Endothelial cell of umbilical vein (primary cell): ENCODE measurements around the gene TRMO. TPM values are rescaled to one million over a fixed set of nuclear protein-coding genes. Genes with fewer than 3 reads are reported as not detected.

Experiments
- BruUV-seq: library from RNA; stranded (reverse); fragments of 400-500 nt; replicated peaks from 2 replicates; lab custom pipeline; 2021; lab: Mats Ljungman, UMichigan
- CTCF ChIA-PET: fragments of 300-600, 350-600 bp; sonication (Branson Sonifier 250); formaldehyde crosslinking; loops from one replicate; lab custom pipeline; 2021; ENCODE audit warnings: antibody characterized with exemption, inconsistent platforms; lab: Charles Lee
- POLR2A ChIA-PET: fragments of 300-600, 350-600 bp; sonication (Branson Sonifier 250); formaldehyde crosslinking; loops from one replicate; lab custom pipeline; 2021; ENCODE audit warnings: antibody characterized with exemption, inconsistent platforms; lab: Charles Lee
- DNase-seq: peaks from one replicate; pipeline ENCODE4 v3.0.0-alpha.2; 2011; ENCODE audit warnings: low read depth, low spot score
- FAIRE-seq: peaks from 2 replicates; lab custom pipeline; 2011; peaks lifted over from hg19 to GRCh38; lab: Jason Lieb, UNC
- H2AFZ ChIP-seq: 2 replicates; pipeline ENCODE4 v1.6.0; 2012; ENCODE audit warnings: low read depth, low read length, control low read depth, inconsistent platforms
- H3K27ac ChIP-seq: 2 replicates; pipeline ENCODE4 v1.5.1; 2011; ENCODE audit warnings: low read depth, mild to moderate bottlenecking, control low read depth, low read length, moderate library complexity; ENCODE audit not compliant: insufficient read depth
- H3K27me3 ChIP-seq, 2 experiments: 2 replicates each; pipeline versions ENCODE4 v1.6.0 to v1.6.1; 2011; ENCODE audit warnings: low read length in 2 of 2, mixed read lengths in 1 of 2; ENCODE audit not compliant: control insufficient read depth in 2 of 2, insufficient read depth in 2 of 2
- H3K36me3 ChIP-seq, 2 experiments: 2 replicates in 1 of 2; 3 replicates in 1 of 2; pipeline ENCODE4 v1.5.1; 2011; ENCODE audit warnings: low read length in 2 of 2, mild to moderate bottlenecking in 1 of 2, moderate library complexity in 1 of 2; ENCODE audit not compliant: control insufficient read depth in 2 of 2, insufficient read depth in 2 of 2; ENCODE audit errors: extremely low read depth in 1 of 2
- H3K4me1 ChIP-seq: 3 replicates; pipeline ENCODE4 v1.5.1; 2011; ENCODE audit warnings: mild to moderate bottlenecking, low read length; ENCODE audit not compliant: control insufficient read depth, insufficient read depth; ENCODE audit errors: extremely low read depth
- H3K4me2 ChIP-seq: 2 replicates; pipeline ENCODE4 v1.6.1; 2011; ENCODE audit warnings: low read length, control low read depth, mixed read lengths; ENCODE audit not compliant: insufficient read depth
- H3K4me3 ChIP-seq, 3 experiments: fragments of 200-600 bp in 1 of 3; sonication (generic), shearing (Covaris generic) in 1 of 3; replicated peaks in 1 of 3; 2 replicates each; pipeline ENCODE4 v1.5.1; 2011 to 2016; ENCODE audit warnings: control low read depth in 3 of 3, low read length in 3 of 3, mild to moderate bottlenecking in 2 of 3, inconsistent platforms in 1 of 3, low read depth in 1 of 3, moderate library complexity in 1 of 3; ENCODE audit not compliant: insufficient read depth in 1 of 3
- H3K79me2 ChIP-seq: 2 replicates; pipeline ENCODE4 v1.6.0; 2012; ENCODE audit warnings: low read length, inconsistent platforms; ENCODE audit not compliant: control insufficient read depth, insufficient read depth
- H3K9ac ChIP-seq: replicated peaks from 2 replicates; pipeline ENCODE3; 2011; ENCODE audit warnings: low read length, control low read depth; ENCODE audit not compliant: insufficient read depth; ENCODE audit errors: extremely low read depth
- H3K9me1 ChIP-seq: replicated peaks from 3 replicates; pipeline ENCODE4 v1.6.0; 2011; ENCODE audit warnings: mild to moderate bottlenecking, low read length; ENCODE audit not compliant: control insufficient read depth, insufficient read depth; ENCODE audit errors: extremely low read depth
- H3K9me3 ChIP-seq: replicated peaks from 2 replicates; pipeline ENCODE4 v1.5.1; 2012; ENCODE audit warnings: low read length, inconsistent platforms; ENCODE audit not compliant: control insufficient read depth, insufficient read depth
- H4K20me1 ChIP-seq: replicated peaks from 2 replicates; pipeline ENCODE3; 2011; ENCODE audit warnings: mild to moderate bottlenecking, low read length; ENCODE audit not compliant: control insufficient read depth, insufficient read depth; ENCODE audit errors: extremely low read depth
- EZH2 ChIP-seq: IDR thresholded peaks from 2 replicates; pipeline ENCODE4 v1.6.1; 2012; ENCODE audit warnings: borderline replicate concordance, low read depth, mild to moderate bottlenecking, moderate library complexity, low read length, inconsistent platforms; ENCODE audit not compliant: severe bottlenecking
- FOS ChIP-seq: IDR thresholded peaks from 2 replicates; pipeline ENCODE4 v1.6.1; 2011; ENCODE audit warnings: mild to moderate bottlenecking, low read length, moderate library complexity, borderline replicate concordance; ENCODE audit not compliant: insufficient read depth
- GATA2 ChIP-seq: IDR thresholded peaks from 2 replicates; pipeline ENCODE4 v1.7.0; 2011; ENCODE audit warnings: low read depth, mild to moderate bottlenecking, moderate library complexity, mixed read lengths, low read length; ENCODE audit not compliant: insufficient read length, insufficient read depth
- JUN ChIP-seq: IDR thresholded peaks from 2 replicates; pipeline ENCODE4 v1.6.1; 2011; ENCODE audit warnings: borderline replicate concordance, low read depth; ENCODE audit not compliant: insufficient read length, insufficient read depth
- MYC ChIP-seq: IDR thresholded peaks from one replicate; pipeline ENCODE4 v1.6.1; 2011; ENCODE audit warnings: mild to moderate bottlenecking, low read depth, low read length
- POLR2A ChIP-seq: IDR thresholded peaks from 2 replicates; pipeline ENCODE4 v1.6.1; 2012; ENCODE audit warnings: low read depth, mild to moderate bottlenecking, control low read depth, low read length
- POLR2AphosphoS5 ChIP-seq: IDR thresholded peaks from 2 replicates; pipeline ENCODE4 v1.6.1; 2012; ENCODE audit warnings: low read depth, mild to moderate bottlenecking, control low read depth, low read length, moderate library complexity; ENCODE audit not compliant: insufficient read depth
- dilution Hi-C: fragments of 300-500 bp; cut with MboI; formaldehyde crosslinking; loops from one replicate; pipeline ENCODE4 v1.15.0; 2019; ENCODE audit warnings: low sequenced_read_pairs; ENCODE audit not compliant: extremely low pct_ligation_motif_present
- intact Hi-C: fragments of 100-400 bp; cut with micrococcal nuclease; formaldehyde crosslinking; loops from one replicate; pipeline ENCODE4 v1.10.0; 2022
- polyA plus RNA-seq, 4 experiments: library from polyadenylated mRNA; depleted of rRNA in 3 of 4; stranded (reverse) in 3 of 4; unstranded in 1 of 4; fragments of >200 nt; gene quantifications; 2 replicates each; pipeline versions ENCODE4 v1.2.1 to v1.2.3, GENCODE V29; 2011 to 2012; ENCODE audit warnings: missing spikeins in 1 of 4
- total RNA-seq: library from RNA; stranded (reverse); gene quantifications from 2 replicates; pipeline ENCODE4 v1.2.3, GENCODE V29; 2021
- TF ChIP-seq, protein P1 (sequence below), 2 donors: IDR thresholded peaks; 1 replicate in 1 of 2; 2 replicates in 1 of 2; pipeline ENCODE4 v1.5.1; 2011; ENCODE audit warnings: low read length in 2 of 2, mild to moderate bottlenecking in 2 of 2, moderate library complexity in 2 of 2, control low read depth in 1 of 2, inconsistent platforms in 1 of 2, low read depth in 1 of 2; ENCODE audit not compliant: insufficient read depth in 1 of 2; ENCODE audit errors: extremely low read depth in 1 of 2
- TF ChIP-seq, protein P2 (sequence below): IDR thresholded peaks from 2 replicates; pipeline ENCODE4 v1.6.1; 2011; ENCODE audit not compliant: insufficient read depth, insufficient read length

TRMO gene
- total and polyA plus RNA-seq, 2 donors (not counting 3 experiments of a cell fraction or from before 2014, with no cell fraction given): 10.1 to 11.9 TPM

DNA sequence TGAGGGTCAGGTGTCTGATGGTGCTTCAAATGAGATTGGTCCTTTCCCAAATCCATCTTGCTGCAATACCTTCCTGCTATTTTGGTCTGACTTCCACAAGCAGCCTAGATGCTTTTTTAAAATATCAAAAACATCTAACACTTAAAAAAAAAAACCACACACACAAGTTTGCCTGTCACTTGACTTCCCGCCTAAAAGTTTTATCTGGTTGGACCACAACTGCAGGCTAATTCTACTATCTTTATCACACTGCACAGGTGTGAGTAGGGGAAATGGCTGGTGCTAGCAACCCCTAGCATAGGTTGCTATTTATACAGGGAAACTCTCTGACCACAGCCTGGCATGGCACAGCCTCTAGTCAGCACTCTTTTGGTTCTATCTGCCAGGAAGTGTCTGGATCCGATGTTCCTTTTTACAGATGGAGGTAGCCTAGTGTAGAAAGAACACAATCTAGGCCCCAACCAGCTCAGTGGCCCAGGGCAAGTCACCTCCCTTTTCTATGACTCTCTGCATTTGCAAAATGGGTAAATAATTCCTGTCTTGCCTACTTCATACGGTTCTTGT is 15.9 kb upstream of the TRMO start, which contains the start of gene HEMGN:
Gene HEMGN, minus strand, starts transcription at position 92 of the 564 bp plus-strand sequence. Its CDS starts 36 bp downstream, at position 56.
- Histone ChIP-seq H3K79me2 (no peaks in the 10 kb centered on the region), H4K20me1 (no peaks in the 10 kb centered on the region), H3K36me3 (no peaks in the 10 kb centered on the region), H3K27ac (no peak within 1 kb of the TSS), H3K27me3 (peaks cover 41 to 77% of the 10 kb centered on the region in 2 experiments), H2AFZ (no peak within 1 kb of the TSS), H3K9me3 (no peaks in the 10 kb centered on the region), H3K9ac (no peak within 1 kb of the TSS), H3K4me3 (no peak within 1 kb of the TSS), H3K4me2 (no peak within 1 kb of the TSS), H3K4me1 (no peaks in the 10 kb centered on the region), H3K9me1 (no peaks in the 10 kb centered on the region)
- dilution Hi-C loops (no loop called here), intact Hi-C loops (loop anchor here (5.0 kb wide), 1 partner anchor 34 kb away; no protein-coding TSS in a partner anchor)
- ChIA-PET POLR2A (no interaction called here), CTCF (no interaction called here)
- no peak for FAIRE-seq
- no peak for TF ChIP-seq GATA2
- no peak for TF ChIP-seq MYC
- TF ChIP-seq JUN: no peak
- TF ChIP-seq POLR2A: no peak
- TF ChIP-seq, protein P1, sequence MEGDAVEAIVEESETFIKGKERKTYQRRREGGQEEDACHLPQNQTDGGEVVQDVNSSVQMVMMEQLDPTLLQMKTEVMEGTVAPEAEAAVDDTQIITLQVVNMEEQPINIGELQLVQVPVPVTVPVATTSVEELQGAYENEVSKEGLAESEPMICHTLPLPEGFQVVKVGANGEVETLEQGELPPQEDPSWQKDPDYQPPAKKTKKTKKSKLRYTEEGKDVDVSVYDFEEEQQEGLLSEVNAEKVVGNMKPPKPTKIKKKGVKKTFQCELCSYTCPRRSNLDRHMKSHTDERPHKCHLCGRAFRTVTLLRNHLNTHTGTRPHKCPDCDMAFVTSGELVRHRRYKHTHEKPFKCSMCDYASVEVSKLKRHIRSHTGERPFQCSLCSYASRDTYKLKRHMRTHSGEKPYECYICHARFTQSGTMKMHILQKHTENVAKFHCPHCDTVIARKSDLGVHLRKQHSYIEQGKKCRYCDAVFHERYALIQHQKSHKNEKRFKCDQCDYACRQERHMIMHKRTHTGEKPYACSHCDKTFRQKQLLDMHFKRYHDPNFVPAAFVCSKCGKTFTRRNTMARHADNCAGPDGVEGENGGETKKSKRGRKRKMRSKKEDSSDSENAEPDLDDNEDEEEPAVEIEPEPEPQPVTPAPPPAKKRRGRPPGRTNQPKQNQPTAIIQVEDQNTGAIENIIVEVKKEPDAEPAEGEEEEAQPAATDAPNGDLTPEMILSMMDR (IDR thresholded peaks at IDR 0.05; ENCODE audit: extremely low read depth in 1 of 2, insufficient read depth in 1 of 2, low read depth in 1 of 2, low read length in 2 of 2): no peak
- TF ChIP-seq, protein P2, sequence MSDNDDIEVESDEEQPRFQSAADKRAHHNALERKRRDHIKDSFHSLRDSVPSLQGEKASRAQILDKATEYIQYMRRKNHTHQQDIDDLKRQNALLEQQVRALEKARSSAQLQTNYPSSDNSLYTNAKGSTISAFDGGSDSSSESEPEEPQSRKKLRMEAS: no peak
- no peak for TF ChIP-seq FOS
- TF ChIP-seq EZH2: no peak
- no peak for TF ChIP-seq POLR2AphosphoS5
- no peak for DNase-seq
- BruUV-seq: no TSS peak
